PFSK-1 (cell line): ENCODE measurements around the gene IGF2R.

Experiments
- FOXP2 ChIP-seq: optimal IDR thresholded peaks from 2 replicates; pipeline ENCODE3; 2011; ENCODE audit warnings: borderline replicate concordance, control low read depth, inconsistent platforms; ENCODE audit not compliant: insufficient read depth; ENCODE audit errors: extremely low read length, extremely low read depth
- POLR2AphosphoS5 ChIP-seq: IDR thresholded peaks from 2 replicates; pipeline ENCODE4 v1.6.1; 2012; ENCODE audit warnings: low read depth, mild to moderate bottlenecking, control low read depth, low read length, moderate library complexity
- REST ChIP-seq, 2 experiments: IDR thresholded peaks; 2 replicates each; pipeline versions ENCODE4 v1.6.1 to v1.8.0; 2011 to 2012; ENCODE audit warnings: low read depth in 2 of 2, low read length in 2 of 2, control low read depth in 1 of 2, inconsistent platforms in 1 of 2, mild to moderate bottlenecking in 1 of 2, moderate library complexity in 1 of 2; ENCODE audit not compliant: insufficient read depth in 1 of 2
- SIN3A ChIP-seq: IDR thresholded peaks from 2 replicates; pipeline ENCODE4 v1.6.1; 2012; ENCODE audit warnings: mild to moderate bottlenecking, low read length, moderate library complexity, borderline replicate concordance; ENCODE audit not compliant: insufficient read depth
- TAF1 ChIP-seq: IDR thresholded peaks from 2 replicates; pipeline ENCODE4 v1.6.1; 2012; ENCODE audit warnings: low read length, control low read depth, borderline replicate concordance; ENCODE audit not compliant: insufficient read depth

GRCh38 chr6:160137130-160137988 lies 168.5 kb downstream of the IGF2R start:
- TF ChIP-seq SIN3A, result no peak
- TF ChIP-seq TAF1, result no peak
- TF ChIP-seq POLR2AphosphoS5, result no peak
- no peak for TF ChIP-seq REST (IDR thresholded peaks at IDR 0.05; ENCODE audit: insufficient read depth in 1 of 2, low read depth in 2 of 2, low read length in 2 of 2)
- TF ChIP-seq FOXP2, result no peak
